IMR-90 (cell line): ENCODE data around the gene TENM4. TPM values are rescaled to one million over a fixed set of nuclear protein-coding genes. Genes with fewer than 3 reads are reported as not detected.

Source experiments
- ATAC-seq: fragments of 200-7000 bp; cut with Tn5 transposase; 2 replicates; pipeline ENCODE4 v1.9.1; 2020; ENCODE audit warnings: low read depth, mild to moderate bottlenecking, moderate library complexity
- BruUV-seq: library from RNA; stranded (reverse); fragments of 400-500 nt; replicated peaks from 2 replicates; lab custom pipeline; 2021; lab: Mats Ljungman, UMichigan
- CTCF ChIA-PET: fragments of 300-600 bp; formaldehyde crosslinking; extraction: SDS; loops from one replicate; lab custom pipeline; 2021; ENCODE audit warnings: antibody characterized with exemption; lab: Yijun Ruan, JAX
- POLR2A ChIA-PET: fragments of 300-600 bp; sonication (Branson Sonifier 250); formaldehyde crosslinking; loops from one replicate; lab custom pipeline; 2022; ENCODE audit warnings: antibody characterized with exemption; ENCODE audit not compliant: unreplicated experiment; lab: Charles Lee
- DNase-seq: peaks from one replicate; pipeline ENCODE4 v3.0.0; 2013
- H2AFZ ChIP-seq: replicated peaks from 2 replicates; pipeline ENCODE3; 2013; ENCODE audit warnings: low read length, mild to moderate bottlenecking; ENCODE audit not compliant: poor library complexity
- H2AK5ac ChIP-seq: 2 replicates; pipeline ENCODE4 v1.6.1; 2013; ENCODE audit warnings: low read depth, low read length, inconsistent platforms
- H2AK9ac ChIP-seq: replicated peaks from 2 replicates; pipeline ENCODE3; 2013; ENCODE audit warnings: mild to moderate bottlenecking, low read depth, low read length, moderate library complexity; ENCODE audit not compliant: poor library complexity
- H2BK120ac ChIP-seq: 2 replicates; pipeline ENCODE4 v1.6.1; 2013; ENCODE audit warnings: low read depth, low read length, inconsistent platforms
- H2BK15ac ChIP-seq: 3 replicates; pipeline ENCODE4 v1.6.1; 2013; ENCODE audit warnings: low read depth, low read length, inconsistent platforms
- H2BK20ac ChIP-seq: 2 replicates; pipeline ENCODE4 v1.6.1; 2013; ENCODE audit warnings: low read depth, mild to moderate bottlenecking, inconsistent platforms, low read length, moderate library complexity
- H2BK5ac ChIP-seq: 2 replicates; pipeline ENCODE4 v1.6.1; 2013; ENCODE audit warnings: mild to moderate bottlenecking, low read depth, low read length, inconsistent platforms; ENCODE audit not compliant: poor library complexity, severe bottlenecking
- H3K14ac ChIP-seq: replicated peaks from 2 replicates; pipeline ENCODE4 v1.6.1; 2013; ENCODE audit warnings: low read depth, low read length, inconsistent platforms
- H3K18ac ChIP-seq: 2 replicates; pipeline ENCODE4 v1.6.1; 2013; ENCODE audit warnings: low read depth, low read length, control low read depth
- H3K23ac ChIP-seq: 2 replicates; pipeline ENCODE4 v1.6.1; 2013; ENCODE audit warnings: low read depth, low read length, inconsistent platforms
- H3K27ac ChIP-seq: 2 replicates; pipeline ENCODE4 v1.5.1; 2013; ENCODE audit warnings: mild to moderate bottlenecking, control low read depth, low read length; ENCODE audit not compliant: insufficient read depth
- H3K27me3 ChIP-seq: 2 replicates; pipeline ENCODE4 v1.6.1; 2013; ENCODE audit warnings: low read length; ENCODE audit not compliant: control insufficient read depth, insufficient read depth
- H3K36me3 ChIP-seq: 2 replicates; pipeline ENCODE4 v1.6.1; 2013; ENCODE audit warnings: low read length, mixed read lengths; ENCODE audit not compliant: control insufficient read depth, insufficient read depth
- H3K4ac ChIP-seq: 2 replicates; pipeline ENCODE4 v1.6.1; 2013; ENCODE audit warnings: low read depth, low read length, inconsistent platforms
- H3K4me1 ChIP-seq: 2 replicates; pipeline ENCODE4 v1.6.1; 2013; ENCODE audit warnings: low read length, mixed read lengths; ENCODE audit not compliant: control insufficient read depth, insufficient read depth
- H3K4me2 ChIP-seq: 2 replicates; pipeline ENCODE4 v1.6.1; 2013; ENCODE audit warnings: low read depth, mild to moderate bottlenecking, control low read depth, low read length, moderate library complexity
- H3K4me3 ChIP-seq: 2 replicates; pipeline ENCODE4 v1.5.1; 2013; ENCODE audit warnings: low read depth, mild to moderate bottlenecking, control low read depth, low read length, moderate library complexity; ENCODE audit not compliant: insufficient read depth
- H3K56ac ChIP-seq: 2 replicates; pipeline ENCODE4 v1.6.1; 2013; ENCODE audit warnings: low read length, inconsistent platforms; ENCODE audit not compliant: insufficient read depth; ENCODE audit errors: extremely low read depth
- H3K79me1 ChIP-seq, 2 experiments: 2 replicates each; pipeline ENCODE4 v1.6.1; 2013; ENCODE audit warnings: low read length in 2 of 2, inconsistent platforms in 1 of 2, low read depth in 1 of 2
- H3K9ac ChIP-seq: 2 replicates; pipeline ENCODE4 v1.6.1; 2013; ENCODE audit warnings: low read depth, low read length, control low read depth
- H3K9me1 ChIP-seq: 2 replicates; pipeline ENCODE4 v1.6.1; 2013; ENCODE audit warnings: low read length, inconsistent platforms; ENCODE audit not compliant: insufficient read depth
- H3K9me3 ChIP-seq: 2 replicates; pipeline ENCODE4 v1.6.1; 2013; ENCODE audit warnings: low read length; ENCODE audit not compliant: control insufficient read depth, insufficient read depth
- H4K20me1 ChIP-seq: 2 replicates; pipeline ENCODE4 v1.6.1; 2013; ENCODE audit warnings: low read length, inconsistent platforms; ENCODE audit not compliant: insufficient read depth
- H4K5ac ChIP-seq: 2 replicates; pipeline ENCODE4 v1.6.1; 2013; ENCODE audit warnings: mild to moderate bottlenecking, low read depth, low read length, control low read depth
- H4K8ac ChIP-seq, 2 experiments: 2 replicates each; pipeline ENCODE4 v1.6.1; 2013; ENCODE audit warnings: low read depth in 2 of 2, low read length in 2 of 2, control low read depth in 1 of 2, inconsistent platforms in 1 of 2
- H4K91ac ChIP-seq: 2 replicates; pipeline ENCODE4 v1.6.1; 2013; ENCODE audit warnings: low read depth, low read length, inconsistent platforms; ENCODE audit not compliant: insufficient read depth
- CHD1 ChIP-seq: IDR thresholded peaks from 2 replicates; pipeline ENCODE4 v1.6.1; 2012; ENCODE audit warnings: low read depth, low read length, improper control_type of control experiment
- FOS ChIP-seq: fragments of 150-350 bp; IDR thresholded peaks from 2 replicates; pipeline ENCODE4 v1.6.1; 2016; ENCODE audit warnings: low read depth, low read length
- MAFK ChIP-seq: IDR thresholded peaks from 2 replicates; pipeline ENCODE4 v1.6.1; 2012; ENCODE audit warnings: low read depth, low read length, improper control_type of control experiment
- MXI1 ChIP-seq: IDR thresholded peaks from 2 replicates; pipeline ENCODE4 v1.6.1; 2012; ENCODE audit warnings: low read depth, mild to moderate bottlenecking, low read length, moderate library complexity, borderline replicate concordance
- NFE2L2 ChIP-seq: fragments of 150-350 bp; IDR thresholded peaks from 2 replicates; pipeline ENCODE4 v1.6.1; 2016; ENCODE audit warnings: low read depth, mild to moderate bottlenecking, low read length
- POLR2A ChIP-seq: IDR thresholded peaks from 2 replicates; pipeline ENCODE4 v1.6.1; 2012; ENCODE audit warnings: mild to moderate bottlenecking, low read depth, low read length
- RCOR1 ChIP-seq: IDR thresholded peaks from 2 replicates; pipeline ENCODE4 v1.6.1; 2012; ENCODE audit warnings: mild to moderate bottlenecking, low read length, improper control_type of control experiment; ENCODE audit not compliant: insufficient replicate concordance
- RFX5 ChIP-seq: IDR thresholded peaks from 2 replicates; pipeline ENCODE4 v1.8.0; 2012; ENCODE audit warnings: low read depth, mild to moderate bottlenecking, low read length, moderate library complexity
- WGBS, 2 experiments: methylation state at CpG; one replicate each; pipeline versions ENCODE4 v1.1.5 to v1.1.7; 2013; ENCODE audit warnings: missing lambda C conversion rate in 2 of 2; ENCODE audit not compliant: insufficient read length in 1 of 2; ENCODE audit errors: extremely low coverage in 2 of 2; 5-methylcytosine and 5-hydroxymethylcytosine counted together
- dilution Hi-C: fragments of 300-500 bp; cut with HindIII; formaldehyde crosslinking; loops from one replicate; pipeline ENCODE4 v1.14.3; 2018; ENCODE audit warnings: low sequenced_read_pairs; ENCODE audit not compliant: unreplicated experiment
- in situ Hi-C: fragments of 300-500 bp; cut with MboI; formaldehyde crosslinking; loops from 3 replicates; pipeline ENCODE4 v1.14.3; 2019; ENCODE audit warnings: low sequenced_read_pairs, inconsistent platforms, mixed read lengths
- intact Hi-C: fragments of 100-400 bp; cut with micrococcal nuclease; formaldehyde crosslinking; loops from 2 replicates; pipeline ENCODE4 v1.10.0; 2022
- polyA plus RNA-seq, 3 experiments: library from polyadenylated mRNA; depleted of rRNA; stranded (reverse); fragments of >200 nt; gene quantifications; 2 replicates each; pipeline ENCODE4 v1.2.3, GENCODE V29; 2012; ENCODE audit warnings: low replicate concordance in 1 of 3
- total RNA-seq: library from RNA; depleted of rRNA; stranded (reverse); fragments of >200 nt; gene quantifications from 2 replicates; pipeline ENCODE4 v1.2.3, GENCODE V29; 2012

TENM4 gene
- total and polyA plus RNA-seq, 2 of the 4 experiments (the other 2 are of a cell fraction), result 7.4 to 9.0 TPM

DNA sequence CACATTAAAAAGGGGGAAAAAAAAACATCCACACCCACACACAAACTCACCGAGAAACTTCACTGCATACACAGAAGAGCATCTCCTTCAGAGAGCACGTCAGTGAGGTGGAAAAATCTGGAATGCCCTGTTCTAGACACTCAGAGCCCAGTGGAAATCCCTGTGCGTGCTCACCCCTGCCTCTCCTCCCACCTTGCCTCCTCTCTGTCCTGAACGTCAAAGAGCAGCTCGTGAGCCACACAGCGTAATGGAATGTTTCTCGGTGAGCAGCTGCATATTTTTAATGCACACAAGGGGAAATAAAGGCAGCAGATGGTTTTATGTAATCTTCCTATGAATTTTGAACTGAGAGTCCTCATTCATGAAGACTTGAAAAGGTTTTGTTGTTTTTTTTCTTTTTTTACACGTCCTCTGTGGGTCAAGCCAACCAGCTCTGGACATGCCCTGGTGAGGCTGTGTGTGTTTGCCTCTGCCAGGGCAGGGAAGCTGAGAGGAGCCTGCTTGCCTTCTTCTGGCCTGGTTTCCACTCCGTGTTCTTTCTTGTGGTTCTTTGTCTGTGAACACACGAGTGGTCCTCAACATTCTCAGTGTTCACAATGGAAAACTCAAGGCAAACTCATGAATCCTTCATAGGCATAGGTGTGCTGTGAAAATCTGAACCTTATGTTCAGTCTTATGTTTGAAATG, 219.2 kb downstream of the TENM4 start:
- Histone ChIP-seq H3K27ac (no peak overlapping the region), H3K27me3 (no peaks in the 10 kb centered on the region), H3K4me3 (no peak overlapping the region), H3K14ac (no peak overlapping the region), H4K8ac (no peak overlapping the region), H3K4ac (no peak overlapping the region), H3K9me1 (no peaks in the 10 kb centered on the region), H2BK20ac (no peak overlapping the region), H3K4me2 (no peak overlapping the region), H2BK5ac (no peak overlapping the region), H4K5ac (no peak overlapping the region), H3K79me1 (no peaks in the 10 kb centered on the region), H2AK9ac (no peak overlapping the region), H2BK120ac (no peak overlapping the region), H3K9ac (no peak overlapping the region), H3K36me3 (no peaks in the 10 kb centered on the region), H3K56ac (no peak overlapping the region), H2AFZ (no peak overlapping the region), H4K91ac (no peak overlapping the region), H3K23ac (no peak overlapping the region), H3K18ac (no peak overlapping the region), H2AK5ac (no peak overlapping the region), H4K20me1 (no peaks in the 10 kb centered on the region), H2BK15ac (no peak overlapping the region), H3K4me1 (no peaks in the 10 kb centered on the region; the same call in 1 of the 2 replicates), H3K9me3 (no peaks in the 10 kb centered on the region)
- no peak for TF ChIP-seq NFE2L2
- TF ChIP-seq RCOR1, result no peak
- no peak for TF ChIP-seq RFX5
- TF ChIP-seq MAFK, result no peak
- TF ChIP-seq CHD1, result no peak
- TF ChIP-seq MXI1, result no peak
- TF ChIP-seq POLR2A, result no peak
- TF ChIP-seq FOS, result no peak
- dilution Hi-C loops (no loop called here), in situ Hi-C loops (no loop called here), intact Hi-C loops (no loop called here)
- ChIA-PET CTCF (no interaction called here), POLR2A (no interaction called here)
- WGBS, 2 experiments, result 83% methylated on average over 1 of the region's 10 CpGs; no CpG with 5 or more reads in 1 of the 2 experiments
- BruUV-seq, result no TSS peak
- DNase-seq (no peak), ATAC-seq (no peak)
